H1 (cell line): ENCODE results near the gene FAM83G. TPM values are rescaled to one million over a fixed set of nuclear protein-coding genes. Genes with fewer than 3 reads are reported as not detected.

ENCODE experiments used
- CTCF ChIA-PET: fragments of 300-600 bp; sonication (Branson Sonifier 250); formaldehyde crosslinking; loops from one replicate; lab custom pipeline; 2021; ENCODE audit not compliant: partially characterized antibody; lab: Charles Lee
- POLR2A ChIA-PET: fragments of 300-600 bp; sonication (Branson Sonifier 250); formaldehyde crosslinking; loops from one replicate; lab custom pipeline; 2021; ENCODE audit warnings: inconsistent platforms; ENCODE audit not compliant: partially characterized antibody; lab: Charles Lee
- DNase-seq, 2 experiments: peaks; one replicate each; pipeline versions ENCODE4 v3.0.0 to v3.0.0-alpha.2; 2010 to 2022; ENCODE audit warnings: low spot score in 2 of 2, low read depth in 1 of 2, mixed read lengths in 1 of 2
- FAIRE-seq: peaks from 2 replicates; lab custom pipeline; 2011; peaks lifted over from hg19 to GRCh38; lab: Jason Lieb, UNC
- H2AFZ ChIP-seq: 2 replicates; pipeline ENCODE4 v1.8.1; 2012; ENCODE audit warnings: low read length, inconsistent platforms
- H2AK5ac ChIP-seq: 2 replicates; pipeline ENCODE4 v1.6.1; 2013; ENCODE audit warnings: low read depth, low read length
- H2BK120ac ChIP-seq: replicated peaks from 2 replicates; pipeline ENCODE3; 2013; ENCODE audit warnings: low read depth, low read length, inconsistent platforms
- H2BK12ac ChIP-seq: 2 replicates; pipeline ENCODE4 v1.6.1; 2013; ENCODE audit warnings: low read depth, low read length
- H2BK15ac ChIP-seq: 2 replicates; pipeline ENCODE4 v1.6.1; 2013; ENCODE audit warnings: low read length
- H2BK20ac ChIP-seq: 2 replicates; pipeline ENCODE4 v1.6.1; 2013; ENCODE audit warnings: low read length
- H2BK5ac ChIP-seq: 2 replicates; pipeline ENCODE4 v1.6.1; 2013; ENCODE audit warnings: low read depth, low read length
- H3K14ac ChIP-seq: 2 replicates; pipeline ENCODE4 v1.6.1; 2013; ENCODE audit warnings: inconsistent platforms; ENCODE audit not compliant: insufficient read length
- H3K18ac ChIP-seq: 2 replicates; pipeline ENCODE4 v1.6.1; 2013; ENCODE audit warnings: low read length; ENCODE audit errors: extremely low read depth
- H3K23ac ChIP-seq: 2 replicates; pipeline ENCODE4 v1.6.1; 2013; ENCODE audit warnings: inconsistent platforms; ENCODE audit not compliant: insufficient read length
- H3K23me2 ChIP-seq: 2 replicates; pipeline ENCODE4 v1.6.1; 2013; ENCODE audit warnings: low read depth, low read length
- H3K27ac ChIP-seq: 2 replicates; pipeline ENCODE4 v1.6.1; 2011; ENCODE audit warnings: low read depth, low read length, inconsistent platforms
- H3K27me3 ChIP-seq, 4 experiments: replicated peaks in 1 of 4; 1 replicate in 1 of 4; 2 replicates in 3 of 4; pipeline versions ENCODE4 v1.6.1 to v1.8.1; 2011 to 2013; ENCODE audit warnings: low read length in 3 of 4, mild to moderate bottlenecking in 3 of 4, inconsistent platforms in 2 of 4, mixed read lengths in 2 of 4, moderate library complexity in 1 of 4; ENCODE audit not compliant: control insufficient read depth in 3 of 4, insufficient read depth in 3 of 4; ENCODE audit errors: extremely low read depth in 1 of 4
- H3K36me3 ChIP-seq, 4 experiments: 2 replicates each; pipeline versions ENCODE4 v1.6.1 to v1.8.1; 2011 to 2013; ENCODE audit warnings: mild to moderate bottlenecking in 4 of 4, low read length in 3 of 4, moderate library complexity in 2 of 4, control low read depth in 1 of 4, inconsistent platforms in 1 of 4; ENCODE audit not compliant: insufficient read depth in 4 of 4, control insufficient read depth in 2 of 4
- H3K4ac ChIP-seq: replicated peaks from 2 replicates; pipeline ENCODE3; 2013; ENCODE audit warnings: low read length, low read depth, mixed read lengths, inconsistent platforms; ENCODE audit not compliant: insufficient read length
- H3K4me1 ChIP-seq, 4 experiments: replicated peaks in 1 of 4; 1 replicate in 1 of 4; 2 replicates in 3 of 4; pipeline versions ENCODE4 v1.6.1 to v1.8.1; 2011 to 2013; ENCODE audit warnings: low read length in 3 of 4, inconsistent platforms in 2 of 4, mixed read lengths in 1 of 4; ENCODE audit not compliant: insufficient read depth in 4 of 4, control insufficient read depth in 3 of 4
- H3K4me2 ChIP-seq, 2 experiments: 2 replicates each; pipeline versions ENCODE4 v1.6.1 to v1.8.1; 2011 to 2013; ENCODE audit warnings: low read depth in 2 of 2, low read length in 2 of 2, control low read depth in 1 of 2, inconsistent platforms in 1 of 2, mild to moderate bottlenecking in 1 of 2; ENCODE audit not compliant: insufficient read depth in 1 of 2
- H3K4me3 ChIP-seq, 4 experiments: fragments of 200-600, 300-600 bp in 1 of 4; sonication (generic), shearing (Covaris generic), sonication (Bioruptor Twin) in 1 of 4; 2 replicates each; pipeline versions ENCODE4 v1.5.1 to v1.8.1; 2011 to 2016; ENCODE audit warnings: low read length in 4 of 4, low read depth in 3 of 4, control low read depth in 2 of 4, inconsistent platforms in 2 of 4, mild to moderate bottlenecking in 2 of 4, mixed read lengths in 1 of 4, moderate library complexity in 1 of 4; ENCODE audit not compliant: insufficient read depth in 2 of 4; ENCODE audit errors: extremely low read depth in 1 of 4
- H3K56ac ChIP-seq: replicated peaks from 2 replicates; pipeline ENCODE3; 2013; ENCODE audit warnings: low read depth, mild to moderate bottlenecking, mixed read lengths, low read length, inconsistent platforms; ENCODE audit not compliant: insufficient read length
- H3K79me1 ChIP-seq: 2 replicates; pipeline ENCODE4 v1.6.1; 2013; ENCODE audit warnings: low read depth, low read length, control low read depth
- H3K79me2 ChIP-seq, 2 experiments: 2 replicates each; pipeline versions ENCODE4 v1.6.1 to v1.8.1; 2012 to 2013; ENCODE audit warnings: low read length in 2 of 2, mild to moderate bottlenecking in 2 of 2, inconsistent platforms in 1 of 2; ENCODE audit not compliant: insufficient read depth in 2 of 2, control insufficient read depth in 1 of 2
- H3K9ac ChIP-seq, 4 experiments: replicated peaks in 1 of 4; 1 replicate in 1 of 4; 2 replicates in 3 of 4; pipeline versions ENCODE4 v1.6.1 to v1.8.1; 2011 to 2013; ENCODE audit warnings: low read depth in 3 of 4, low read length in 3 of 4, control low read depth in 2 of 4, mild to moderate bottlenecking in 2 of 4, moderate library complexity in 2 of 4, inconsistent platforms in 1 of 4; ENCODE audit errors: extremely low read depth in 1 of 4
- H3K9me3 ChIP-seq, 2 experiments: 2 replicates each; pipeline versions ENCODE4 v1.6.1 to v1.8.1; 2012 to 2013; ENCODE audit warnings: mild to moderate bottlenecking in 2 of 2, moderate library complexity in 2 of 2, control low read depth in 1 of 2, inconsistent platforms in 1 of 2, low read depth in 1 of 2, low read length in 1 of 2, mixed read lengths in 1 of 2; ENCODE audit not compliant: insufficient read depth in 2 of 2
- H4K20me1 ChIP-seq, 2 experiments: replicated peaks in 1 of 2; 2 replicates each; pipeline versions ENCODE3 to v1.8.1; 2011 to 2013; ENCODE audit warnings: inconsistent platforms in 2 of 2, low read length in 2 of 2, mild to moderate bottlenecking in 1 of 2; ENCODE audit not compliant: insufficient read depth in 2 of 2, control insufficient read depth in 1 of 2
- H4K5ac ChIP-seq: 2 replicates; pipeline ENCODE4 v1.6.1; 2013; ENCODE audit warnings: low read length, low read depth, mixed read lengths, inconsistent platforms; ENCODE audit not compliant: insufficient read length
- H4K8ac ChIP-seq: 2 replicates; pipeline ENCODE4 v1.8.0; 2013; ENCODE audit warnings: mild to moderate bottlenecking, moderate library complexity, low read length, inconsistent platforms; ENCODE audit not compliant: insufficient read depth; ENCODE audit errors: extremely low read depth
- H4K91ac ChIP-seq: replicated peaks from 2 replicates; pipeline ENCODE3; 2013; ENCODE audit warnings: low read length, mixed read lengths, inconsistent platforms; ENCODE audit not compliant: insufficient read length
- CHD1 ChIP-seq: IDR thresholded peaks from 2 replicates; pipeline ENCODE4 v1.6.1; 2012; ENCODE audit warnings: low read depth, low read length, improper control_type of control experiment
- CREB1 ChIP-seq: IDR thresholded peaks from 2 replicates; pipeline ENCODE4 v1.6.1; 2012; ENCODE audit warnings: inconsistent platforms
- MAFK ChIP-seq: IDR thresholded peaks from 2 replicates; pipeline ENCODE4 v1.6.1; 2012; ENCODE audit warnings: low read depth, mild to moderate bottlenecking, improper control_type of control experiment, low read length
- NRF1 ChIP-seq: IDR thresholded peaks from 2 replicates; pipeline ENCODE4 v1.6.1; 2011; ENCODE audit warnings: mild to moderate bottlenecking, low read depth, low read length, improper control_type of control experiment
- SIX5 ChIP-seq: IDR thresholded peaks from 2 replicates; pipeline ENCODE4 v1.6.1; 2011; ENCODE audit warnings: mild to moderate bottlenecking, low read depth, low read length
- SUZ12 ChIP-seq: fragments of 200-600 bp; sonication (generic); IDR thresholded peaks from 2 replicates; pipeline ENCODE4 v1.6.1; 2012; ENCODE audit warnings: mild to moderate bottlenecking, inconsistent platforms, low read length, moderate library complexity, mixed read lengths
- TAF1 ChIP-seq: IDR thresholded peaks from 2 replicates; pipeline ENCODE4 v1.6.1; 2011; ENCODE audit warnings: mild to moderate bottlenecking, low read depth, low read length
- TCF12 ChIP-seq: IDR thresholded peaks from 2 replicates; pipeline ENCODE4 v1.6.1; 2011; ENCODE audit warnings: low read depth, mild to moderate bottlenecking, low read length
- WGBS, 2 experiments: shearing (Covaris generic) in 1 of 2; methylation state at CpG; one replicate each; pipeline versions ENCODE4 v1.1.6 to v1.1.7; 2013 to 2015; ENCODE audit warnings: low lambda C conversion rate in 2 of 2, mixed read lengths in 2 of 2, inconsistent platforms in 1 of 2, low coverage in 1 of 2, missing lambda C conversion rate in 1 of 2; ENCODE audit not compliant: insufficient replicate concordance in 2 of 2, insufficient coverage in 1 of 2, insufficient read length in 1 of 2; ENCODE audit errors: extremely low coverage in 1 of 2, missing lambda C conversion rate in 1 of 2; 5-methylcytosine and 5-hydroxymethylcytosine counted together
- polyA plus RNA-seq, 7 experiments: library from polyadenylated mRNA; depleted of rRNA in 3 of 7; stranded (reverse) in 5 of 7; unstranded in 2 of 7; fragments of >200 nt in 5 of 7; fragments of 200-250 nt in 2 of 7; gene quantifications; 1 replicate in 5 of 7; 2 replicates in 1 of 7; 4 replicates in 1 of 7; pipeline versions ENCODE4 v1.2.1 to v1.2.3, GENCODE V29; 2011 to 2013; ENCODE audit warnings: missing spikeins in 2 of 7, mixed read lengths in 2 of 7
- total RNA-seq: library from RNA; stranded (reverse); fragmentation: NEBNext Ultra II Directional; extraction: Animal tissue kit (Norgen Biotek cat#: 25700); gene quantifications from 2 replicates; pipeline ENCODE4 v1.2.1, GENCODE V29; 2021

Gene FAM83G
- total and polyA plus RNA-seq, 2 of the 8 experiments (the other 6 are each of a cell fraction or from before 2014, with no cell fraction given): 15.4 to 29.0 TPM

DNA sequence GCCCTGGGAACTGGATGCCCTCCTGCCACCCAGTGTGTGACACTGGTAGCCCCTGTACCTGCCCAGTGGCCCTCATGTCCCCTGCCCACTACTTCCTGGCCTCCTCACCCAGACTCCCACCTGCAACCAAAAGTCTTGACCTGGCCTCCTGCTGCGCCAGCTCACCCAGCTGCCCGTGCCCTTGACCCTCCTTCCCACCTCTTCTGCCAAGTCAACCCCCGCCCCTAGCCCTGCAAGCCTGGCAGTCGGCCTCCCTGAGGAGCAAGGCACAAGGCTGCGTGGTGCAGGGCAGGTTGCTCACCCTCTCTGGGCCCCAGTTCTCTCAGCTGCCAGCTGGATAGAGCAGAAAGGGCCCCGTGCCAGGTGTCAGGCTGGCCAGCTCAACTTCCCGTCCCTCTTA is 12.3 kb upstream of the FAM83G start:
- Histone ChIP-seq H2BK120ac (no peak overlapping the region), H2BK15ac (no peak overlapping the region), H3K79me1 (no peaks in the 10 kb centered on the region), H4K91ac (no peak overlapping the region), H4K20me1 (no peaks in the 10 kb centered on the region), H2BK5ac (no peak overlapping the region), H3K4me1 (peaks cover 0 to 6% (median 0%) of the 10 kb centered on the region in 4 experiments; a peak in 1 of 7 replicates), H3K4ac (no peak overlapping the region), H3K9me3 (no peaks in the 10 kb centered on the region), H3K27me3 (no peaks in the 10 kb centered on the region; a peak in 1 of 7 replicates), H3K23me2 (no peaks in the 10 kb centered on the region), H3K36me3 (no peaks in the 10 kb centered on the region), H3K18ac (no peak overlapping the region), H3K14ac (no peak overlapping the region), H2BK12ac (no peak overlapping the region), H3K4me3 (no peak overlapping the region), H3K27ac (no peak overlapping the region), H3K9ac (no peak overlapping the region), H3K56ac (no peak overlapping the region), H2BK20ac (no peak overlapping the region), H2AFZ (no peak overlapping the region), H3K23ac (no peak overlapping the region), H4K8ac (no peak overlapping the region), H4K5ac (no peak overlapping the region), H3K4me2 (no peak overlapping the region), H2AK5ac (no peak overlapping the region), H3K79me2 (no peaks in the 10 kb centered on the region)
- no peak for FAIRE-seq
- no peak for DNase-seq
- CTCF ChIA-PET: no interaction called here
- POLR2A ChIA-PET: no interaction called here
- WGBS, 2 experiments: 88% methylated on average over 7 of the region's 7 CpGs; no CpG with 5 or more reads in 1 of the 2 experiments
- TF ChIP-seq NRF1 (no peak), MAFK (no peak), CREB1 (no peak), SIX5 (no peak), TCF12 (no peak), TAF1 (no peak), CHD1 (no peak), SUZ12 (no peak)
